Endothelial cell of umbilical vein (primary cell): ENCODE results near the gene ANKRD36. TPM values are rescaled to one million over a fixed set of nuclear protein-coding genes. Genes with fewer than 3 reads are reported as not detected.
"Not testable (repeated sequence)": the region's sequence is repeated elsewhere in the genome, so short reads cannot be mapped to it uniquely, and the experiment has no call there.

Experiments used
- BruUV-seq: library from RNA; stranded (reverse); fragments of 400-500 nt; replicated peaks from 2 replicates; lab custom pipeline; 2021; lab: Mats Ljungman, UMichigan
- CTCF ChIA-PET: fragments of 300-600, 350-600 bp; sonication (Branson Sonifier 250); formaldehyde crosslinking; loops from one replicate; lab custom pipeline; 2021; ENCODE audit warnings: antibody characterized with exemption, inconsistent platforms; lab: Charles Lee
- POLR2A ChIA-PET: fragments of 300-600, 350-600 bp; sonication (Branson Sonifier 250); formaldehyde crosslinking; loops from one replicate; lab custom pipeline; 2021; ENCODE audit warnings: antibody characterized with exemption, inconsistent platforms; lab: Charles Lee
- DNase-seq: peaks from one replicate; pipeline ENCODE4 v3.0.0-alpha.2; 2011; ENCODE audit warnings: low read depth, low spot score
- FAIRE-seq: peaks from 2 replicates; lab custom pipeline; 2011; peaks lifted over from hg19 to GRCh38; lab: Jason Lieb, UNC
- H2AFZ ChIP-seq: 2 replicates; pipeline ENCODE4 v1.6.0; 2012; ENCODE audit warnings: low read depth, low read length, control low read depth, inconsistent platforms
- H3K27ac ChIP-seq: 2 replicates; pipeline ENCODE4 v1.5.1; 2011; ENCODE audit warnings: low read depth, mild to moderate bottlenecking, control low read depth, low read length, moderate library complexity; ENCODE audit not compliant: insufficient read depth
- H3K27me3 ChIP-seq, 2 experiments: 2 replicates each; pipeline versions ENCODE4 v1.6.0 to v1.6.1; 2011; ENCODE audit warnings: low read length in 2 of 2, mixed read lengths in 1 of 2; ENCODE audit not compliant: control insufficient read depth in 2 of 2, insufficient read depth in 2 of 2
- H3K36me3 ChIP-seq, 2 experiments: 2 replicates in 1 of 2; 3 replicates in 1 of 2; pipeline ENCODE4 v1.5.1; 2011; ENCODE audit warnings: low read length in 2 of 2, mild to moderate bottlenecking in 1 of 2, moderate library complexity in 1 of 2; ENCODE audit not compliant: control insufficient read depth in 2 of 2, insufficient read depth in 2 of 2; ENCODE audit errors: extremely low read depth in 1 of 2
- H3K4me1 ChIP-seq: 3 replicates; pipeline ENCODE4 v1.5.1; 2011; ENCODE audit warnings: mild to moderate bottlenecking, low read length; ENCODE audit not compliant: control insufficient read depth, insufficient read depth; ENCODE audit errors: extremely low read depth
- H3K4me2 ChIP-seq: 2 replicates; pipeline ENCODE4 v1.6.1; 2011; ENCODE audit warnings: low read length, control low read depth, mixed read lengths; ENCODE audit not compliant: insufficient read depth
- H3K4me3 ChIP-seq, 3 experiments: fragments of 200-600 bp in 1 of 3; sonication (generic), shearing (Covaris generic) in 1 of 3; replicated peaks in 1 of 3; 2 replicates each; pipeline ENCODE4 v1.5.1; 2011 to 2016; ENCODE audit warnings: control low read depth in 3 of 3, low read length in 3 of 3, mild to moderate bottlenecking in 2 of 3, inconsistent platforms in 1 of 3, low read depth in 1 of 3, moderate library complexity in 1 of 3; ENCODE audit not compliant: insufficient read depth in 1 of 3
- H3K79me2 ChIP-seq: 2 replicates; pipeline ENCODE4 v1.6.0; 2012; ENCODE audit warnings: low read length, inconsistent platforms; ENCODE audit not compliant: control insufficient read depth, insufficient read depth
- H3K9ac ChIP-seq: replicated peaks from 2 replicates; pipeline ENCODE3; 2011; ENCODE audit warnings: low read length, control low read depth; ENCODE audit not compliant: insufficient read depth; ENCODE audit errors: extremely low read depth
- H3K9me1 ChIP-seq: replicated peaks from 3 replicates; pipeline ENCODE4 v1.6.0; 2011; ENCODE audit warnings: mild to moderate bottlenecking, low read length; ENCODE audit not compliant: control insufficient read depth, insufficient read depth; ENCODE audit errors: extremely low read depth
- H3K9me3 ChIP-seq: replicated peaks from 2 replicates; pipeline ENCODE4 v1.5.1; 2012; ENCODE audit warnings: low read length, inconsistent platforms; ENCODE audit not compliant: control insufficient read depth, insufficient read depth
- H4K20me1 ChIP-seq: replicated peaks from 2 replicates; pipeline ENCODE3; 2011; ENCODE audit warnings: mild to moderate bottlenecking, low read length; ENCODE audit not compliant: control insufficient read depth, insufficient read depth; ENCODE audit errors: extremely low read depth
- dilution Hi-C: fragments of 300-500 bp; cut with MboI; formaldehyde crosslinking; loops from one replicate; pipeline ENCODE4 v1.15.0; 2019; ENCODE audit warnings: low sequenced_read_pairs; ENCODE audit not compliant: extremely low pct_ligation_motif_present
- intact Hi-C: fragments of 100-400 bp; cut with micrococcal nuclease; formaldehyde crosslinking; loops from one replicate; pipeline ENCODE4 v1.10.0; 2022
- polyA plus RNA-seq, 4 experiments: library from polyadenylated mRNA; depleted of rRNA in 3 of 4; stranded (reverse) in 3 of 4; unstranded in 1 of 4; fragments of >200 nt; gene quantifications; 2 replicates each; pipeline versions ENCODE4 v1.2.1 to v1.2.3, GENCODE V29; 2011 to 2012; ENCODE audit warnings: missing spikeins in 1 of 4
- small RNA-seq: library from RNA; depleted of rRNA; stranded (forward); fragments of <200 nt; gene quantifications from one replicate; pipeline ENCODE3, GENCODE V24; 2012; ENCODE audit warnings: low replicate concordance, low read depth; ENCODE audit not compliant: insufficient read depth, insufficient read length
- total RNA-seq: library from RNA; stranded (reverse); gene quantifications from 2 replicates; pipeline ENCODE4 v1.2.3, GENCODE V29; 2021

ANKRD36 gene
- total and polyA plus RNA-seq, 2 donors (not counting 3 experiments of a cell fraction or from before 2014, with no cell fraction given) = 7.2 to 91.7 TPM

- intact Hi-C loops, H3K36me3 ChIP-seq, POLR2A ChIA-PET, H3K4me2 ChIP-seq, H3K9me1 ChIP-seq, CTCF ChIA-PET, BruUV-seq, DNase-seq, H3K4me1 ChIP-seq, H4K20me1 ChIP-seq, H3K9me3 ChIP-seq, H2AFZ ChIP-seq, H3K27ac ChIP-seq, H3K9ac ChIP-seq, H3K4me3 ChIP-seq, H3K79me2 ChIP-seq, dilution Hi-C loops, FAIRE-seq, H3K27me3 ChIP-seq: not testable (repeated sequence)
Measured at GRCh38 chr2:97276232-97276798, 163.4 kb downstream of the ANKRD36 start.

- H4K20me1 ChIP-seq, H3K9me1 ChIP-seq, H3K4me2 ChIP-seq, H3K27ac ChIP-seq, H2AFZ ChIP-seq, H3K27me3 ChIP-seq, CTCF ChIA-PET, intact Hi-C loops, FAIRE-seq, dilution Hi-C loops, DNase-seq, BruUV-seq, H3K9ac ChIP-seq, H3K79me2 ChIP-seq, POLR2A ChIA-PET, H3K9me3 ChIP-seq, H3K4me3 ChIP-seq, H3K4me1 ChIP-seq, H3K36me3 ChIP-seq: not testable (repeated sequence)
Measured at GRCh38 chr2:97285187-97285586, 172.2 kb downstream of the ANKRD36 start.

DNA sequence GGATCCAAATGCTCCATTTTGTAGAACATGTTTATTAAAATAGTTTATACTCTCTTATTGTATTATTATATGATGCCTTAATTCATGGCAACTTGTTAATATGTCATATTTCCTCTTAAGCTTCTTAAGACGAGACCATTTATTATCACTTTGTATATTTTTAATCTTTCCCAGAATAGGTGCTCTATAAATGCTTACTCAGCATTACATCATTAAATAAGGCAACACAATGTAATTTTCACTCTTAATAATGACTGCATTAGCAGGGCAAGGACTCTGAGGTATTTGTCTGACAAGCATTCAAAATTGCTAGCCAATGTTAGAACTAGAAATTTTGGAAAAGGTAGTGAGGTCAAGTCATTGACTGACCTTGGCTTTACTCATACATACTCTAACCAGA is 180.7 kb downstream of the ANKRD36 start:
- H3K4me2 ChIP-seq, intact Hi-C loops, dilution Hi-C loops, CTCF ChIA-PET, H3K36me3 ChIP-seq, H3K79me2 ChIP-seq, H3K4me3 ChIP-seq, H3K4me1 ChIP-seq, FAIRE-seq, DNase-seq, H3K27ac ChIP-seq, H3K9me3 ChIP-seq, BruUV-seq, H4K20me1 ChIP-seq, H3K9ac ChIP-seq, POLR2A ChIA-PET, H3K27me3 ChIP-seq, H2AFZ ChIP-seq, H3K9me1 ChIP-seq: not testable (repeated sequence)

Small RNAs within 50 kb of the gene (small RNA-seq; reads per million reads assigned to genes)
- gene RN7SL313P = not detected

Other genes starting within 250 kb of the ANKRD36 start
- gene SEMA4C, start 243.1 kb upstream of the ANKRD36 start, total RNA-seq = 13.1 and 17.3 TPM in 2 replicates
- gene SEMA4C, start 243.1 kb upstream of the ANKRD36 start, polyA plus RNA-seq = 16.4 and 18.0 TPM in 2 replicates
- gene FAM178B, start 126.6 kb upstream of the ANKRD36 start, total RNA-seq = not detected in 2 replicates
- not detected in 2 replicates for gene FAM178B, start 126.6 kb upstream of the ANKRD36 start, polyA plus RNA-seq
- gene FAHD2B, start 18.3 kb upstream of the ANKRD36 start, total RNA-seq = 9.2 and 12.0 TPM in 2 replicates
- 7.8 and 9.5 TPM in 2 replicates for gene FAHD2B, start 18.3 kb upstream of the ANKRD36 start, polyA plus RNA-seq